ENCODE results near the gene ADD3.

Gene ADD3

DNA sequence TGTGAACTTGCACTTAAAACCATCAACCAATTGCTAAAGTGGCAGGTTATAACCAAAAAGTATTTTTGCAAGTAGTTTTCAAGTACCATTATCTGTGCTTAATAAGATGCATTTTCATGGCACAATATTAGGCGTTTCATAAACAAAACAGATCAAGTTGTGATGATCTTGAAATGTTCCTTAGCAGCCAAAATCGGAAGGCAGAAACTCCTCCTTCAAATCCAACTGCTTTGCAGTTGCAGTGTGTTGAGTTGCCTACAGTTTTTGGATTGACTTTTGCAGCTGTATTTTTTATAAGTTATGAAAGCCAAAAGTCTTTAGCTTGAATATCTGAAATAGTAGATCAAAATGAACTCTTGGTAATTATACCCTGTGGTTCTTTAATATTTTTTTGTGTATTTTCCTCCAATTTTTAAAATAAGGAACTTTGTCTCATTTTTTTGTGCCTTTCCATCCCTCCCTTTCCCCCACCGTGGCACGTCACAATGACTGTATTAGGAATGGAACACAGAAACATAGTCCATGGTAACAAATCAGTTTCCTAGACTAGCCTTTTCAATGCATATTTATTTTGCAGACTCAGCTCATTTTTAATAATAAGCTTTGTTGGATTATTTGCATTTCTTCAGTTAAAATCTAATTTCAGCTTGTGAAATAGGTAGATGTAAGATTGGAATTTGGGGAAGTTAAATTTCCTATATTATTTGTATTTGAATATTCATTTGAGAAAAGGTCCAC, 80.8 kb downstream of the ADD3 start:
- peaks cover 5% of the 10 kb centered on the region for H3K4me1 ChIP-seq (ENCODE audit: control insufficient read depth, insufficient read depth, low read length, poor library complexity, severe bottlenecking)
- no peak overlapping the region for H3K4me3 ChIP-seq (ENCODE audit: extremely low read depth, insufficient read depth, low read length, poor library complexity, severe bottlenecking)
- WGBS, 2 experiments (ENCODE audit: insufficient coverage in 2 of 2) = no CpG with 5 or more reads among the region's 4 CpGs
- peaks cover 9% of the 10 kb centered on the region for H3K36me3 ChIP-seq (ENCODE audit: control insufficient read depth, insufficient read depth, low read length)
- H3K27ac ChIP-seq (ENCODE audit: low read depth, low read length, severe bottlenecking) = no peak overlapping the region
- H3K9me3 ChIP-seq (ENCODE audit: control insufficient read depth, low read length) = no peaks in the 10 kb centered on the region

DNA sequence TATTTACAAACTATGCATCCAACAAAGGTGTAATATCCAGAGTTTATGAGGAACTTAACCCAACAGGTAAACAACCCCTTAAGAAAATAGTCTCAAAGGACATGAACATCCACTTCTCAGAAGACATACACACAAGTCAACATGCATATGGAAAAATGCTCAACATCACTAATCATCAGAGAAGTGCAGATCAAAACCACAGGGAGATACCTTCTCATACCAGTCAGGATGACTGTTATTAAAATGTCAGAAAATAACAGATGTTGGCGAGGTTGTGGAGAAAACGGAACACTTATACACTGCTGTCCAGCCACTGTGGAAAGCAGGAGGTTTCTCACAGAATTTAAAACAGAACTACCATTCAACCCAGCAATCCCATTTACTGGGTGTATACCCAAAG, 84.0 kb downstream of the ADD3 start:
- 80 to 100% methylated on average over 1 of the region's 2 CpGs for WGBS, 2 experiments (ENCODE audit: insufficient coverage in 2 of 2)

DNA sequence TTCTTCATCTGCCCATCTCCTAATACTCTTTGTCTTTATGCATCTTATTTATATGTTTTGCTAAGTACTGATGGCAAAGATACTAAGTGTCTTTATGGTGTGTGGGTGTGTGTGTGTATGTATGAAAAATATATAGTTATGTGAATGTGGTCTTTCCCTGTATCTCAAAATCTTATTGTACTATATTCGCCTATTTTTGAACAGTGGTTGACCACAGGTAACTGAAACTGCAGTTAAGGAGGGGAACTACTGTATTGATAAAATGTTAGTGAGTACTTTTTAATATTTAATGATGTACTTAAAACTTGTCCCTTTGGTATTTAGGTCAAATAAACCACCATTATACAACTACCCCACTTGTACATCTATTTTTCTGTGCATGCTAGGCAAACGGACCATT, 85.9 kb downstream of the ADD3 start:
- Histone ChIP-seq H3K36me3 (ENCODE audit: control insufficient read depth, insufficient read depth, low read length) (peaks cover 4% of the 10 kb centered on the region), H3K27ac (ENCODE audit: low read depth, low read length, severe bottlenecking) (no peak overlapping the region), H3K4me1 (ENCODE audit: control insufficient read depth, insufficient read depth, low read length, poor library complexity, severe bottlenecking) (no peaks in the 10 kb centered on the region), H3K9me3 (ENCODE audit: control insufficient read depth, low read length) (no peaks in the 10 kb centered on the region), H3K4me3 (ENCODE audit: extremely low read depth, insufficient read depth, low read length, poor library complexity, severe bottlenecking) (no peak overlapping the region)
- no CpG with 5 or more reads among the region's 2 CpGs for WGBS, 2 experiments (ENCODE audit: insufficient coverage in 2 of 2)

More for the DNA sequence above, 84.0 kb downstream of the ADD3 start:
- Histone ChIP-seq H3K27ac (ENCODE audit: low read depth, low read length, severe bottlenecking) (no peak overlapping the region), H3K4me1 (ENCODE audit: control insufficient read depth, insufficient read depth, low read length, poor library complexity, severe bottlenecking) (no peaks in the 10 kb centered on the region), H3K36me3 (ENCODE audit: control insufficient read depth, insufficient read depth, low read length) (peaks cover 4% of the 10 kb centered on the region), H3K4me3 (ENCODE audit: extremely low read depth, insufficient read depth, low read length, poor library complexity, severe bottlenecking) (no peak overlapping the region), H3K9me3 (ENCODE audit: control insufficient read depth, low read length) (no peaks in the 10 kb centered on the region)

DNA sequence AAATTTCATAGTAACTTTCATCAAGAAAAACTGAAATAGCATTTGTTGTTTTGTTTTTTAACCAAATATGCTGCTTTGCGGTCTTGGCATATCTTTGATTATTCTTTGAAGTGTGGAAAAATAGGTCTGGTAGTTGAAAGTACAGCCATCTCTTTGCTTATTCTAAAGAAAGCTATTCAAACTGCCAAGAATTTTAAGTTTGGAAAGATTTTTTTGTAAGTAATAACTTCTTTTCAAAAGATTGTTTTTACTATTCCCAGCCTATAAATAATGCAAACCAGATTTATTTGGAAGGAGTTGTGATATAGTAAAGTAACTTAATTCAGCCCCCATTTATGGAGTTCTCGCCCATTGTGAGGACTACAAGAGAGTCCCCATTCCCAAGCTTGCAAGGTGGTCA, 87.0 kb downstream of the ADD3 start:
- Histone ChIP-seq H3K27ac (ENCODE audit: low read depth, low read length, severe bottlenecking) (no peak overlapping the region), H3K4me1 (ENCODE audit: control insufficient read depth, insufficient read depth, low read length, poor library complexity, severe bottlenecking) (no peaks in the 10 kb centered on the region)
- 100% methylated on average over 1 of the region's 2 CpGs; no CpG with 5 or more reads in 1 of the 2 experiments for WGBS, 2 experiments (ENCODE audit: insufficient coverage in 2 of 2)

GRCh38 chr10:110101464-110102144, 93.8 kb downstream of the ADD3 start:
- 100% methylated on average over 1 of the region's 2 CpGs; no CpG with 5 or more reads in 1 of the 2 experiments for WGBS, 2 experiments (ENCODE audit: insufficient coverage in 2 of 2)
- H3K9me3 ChIP-seq (ENCODE audit: control insufficient read depth, low read length) = no peaks in the 10 kb centered on the region

More for the DNA sequence above, 87.0 kb downstream of the ADD3 start:
- Histone ChIP-seq H3K36me3 (ENCODE audit: control insufficient read depth, insufficient read depth, low read length) (peaks cover 4% of the 10 kb centered on the region), H3K4me3 (ENCODE audit: extremely low read depth, insufficient read depth, low read length, poor library complexity, severe bottlenecking) (no peak overlapping the region), H3K9me3 (ENCODE audit: control insufficient read depth, low read length) (no peaks in the 10 kb centered on the region)

GRCh38 chr10:110103921-110104461, 96.2 kb downstream of the ADD3 start:
- Histone ChIP-seq H3K4me1 (ENCODE audit: control insufficient read depth, insufficient read depth, low read length, poor library complexity, severe bottlenecking) (no peaks in the 10 kb centered on the region), H3K36me3 (ENCODE audit: control insufficient read depth, insufficient read depth, low read length) (peaks cover 40% of the 10 kb centered on the region), H3K27ac (ENCODE audit: low read depth, low read length, severe bottlenecking) (no peak overlapping the region), H3K9me3 (ENCODE audit: control insufficient read depth, low read length) (no peaks in the 10 kb centered on the region), H3K4me3 (ENCODE audit: extremely low read depth, insufficient read depth, low read length, poor library complexity, severe bottlenecking) (no peak overlapping the region)

More at GRCh38 chr10:110101464-110102144, 93.8 kb downstream of the ADD3 start:
- Histone ChIP-seq H3K4me1 (ENCODE audit: control insufficient read depth, insufficient read depth, low read length, poor library complexity, severe bottlenecking) (no peaks in the 10 kb centered on the region), H3K36me3 (ENCODE audit: control insufficient read depth, insufficient read depth, low read length) (peaks cover 40% of the 10 kb centered on the region), H3K4me3 (ENCODE audit: extremely low read depth, insufficient read depth, low read length, poor library complexity, severe bottlenecking) (no peak overlapping the region), H3K27ac (ENCODE audit: low read depth, low read length, severe bottlenecking) (no peak overlapping the region)

- no peaks in the 10 kb centered on the region for H3K9me3 ChIP-seq (ENCODE audit: control insufficient read depth, low read length)
- H3K4me1 ChIP-seq (ENCODE audit: control insufficient read depth, insufficient read depth, low read length, poor library complexity, severe bottlenecking) = no peaks in the 10 kb centered on the region
- no peak overlapping the region for H3K4me3 ChIP-seq (ENCODE audit: extremely low read depth, insufficient read depth, low read length, poor library complexity, severe bottlenecking)
- no peak overlapping the region for H3K27ac ChIP-seq (ENCODE audit: low read depth, low read length, severe bottlenecking)
- peaks cover 35% of the 10 kb centered on the region for H3K36me3 ChIP-seq (ENCODE audit: control insufficient read depth, insufficient read depth, low read length)
Observed at GRCh38 chr10:110105873-110106272, 98.1 kb downstream of the ADD3 start.

DNA sequence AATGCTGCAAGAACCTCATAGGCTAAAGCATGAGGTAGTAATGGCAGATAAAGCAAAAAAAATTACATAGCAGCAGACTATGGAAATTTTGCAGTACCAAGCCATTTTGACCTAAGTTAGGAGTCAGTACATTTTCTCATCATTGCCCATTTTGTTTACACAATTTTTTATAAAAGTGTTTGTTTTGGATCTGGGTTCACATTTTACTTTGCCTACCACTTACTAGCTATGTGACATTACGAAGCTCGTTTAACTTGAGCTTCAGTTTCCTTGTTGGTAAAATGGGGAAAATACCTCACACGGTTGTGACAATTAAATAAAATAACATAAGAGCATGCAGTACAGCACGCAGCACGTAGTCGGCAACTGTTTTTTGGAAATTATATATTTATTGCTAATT, 99.6 kb downstream of the ADD3 start:
- Histone ChIP-seq H3K4me3 (ENCODE audit: extremely low read depth, insufficient read depth, low read length, poor library complexity, severe bottlenecking) (no peak overlapping the region), H3K9me3 (ENCODE audit: control insufficient read depth, low read length) (no peaks in the 10 kb centered on the region), H3K36me3 (ENCODE audit: control insufficient read depth, insufficient read depth, low read length) (peaks cover 31% of the 10 kb centered on the region), H3K4me1 (ENCODE audit: control insufficient read depth, insufficient read depth, low read length, poor library complexity, severe bottlenecking) (no peaks in the 10 kb centered on the region), H3K27ac (ENCODE audit: low read depth, low read length, severe bottlenecking) (no peak overlapping the region)
- no CpG with 5 or more reads among the region's 6 CpGs for WGBS, 2 experiments (ENCODE audit: insufficient coverage in 2 of 2)

- Histone ChIP-seq H3K4me1 (ENCODE audit: control insufficient read depth, insufficient read depth, low read length, poor library complexity, severe bottlenecking) (no peaks in the 10 kb centered on the region), H3K9me3 (ENCODE audit: control insufficient read depth, low read length) (no peaks in the 10 kb centered on the region), H3K4me3 (ENCODE audit: extremely low read depth, insufficient read depth, low read length, poor library complexity, severe bottlenecking) (no peak overlapping the region)
Observed at GRCh38 chr10:110107887-110108286, 100.1 kb downstream of the ADD3 start.

DNA sequence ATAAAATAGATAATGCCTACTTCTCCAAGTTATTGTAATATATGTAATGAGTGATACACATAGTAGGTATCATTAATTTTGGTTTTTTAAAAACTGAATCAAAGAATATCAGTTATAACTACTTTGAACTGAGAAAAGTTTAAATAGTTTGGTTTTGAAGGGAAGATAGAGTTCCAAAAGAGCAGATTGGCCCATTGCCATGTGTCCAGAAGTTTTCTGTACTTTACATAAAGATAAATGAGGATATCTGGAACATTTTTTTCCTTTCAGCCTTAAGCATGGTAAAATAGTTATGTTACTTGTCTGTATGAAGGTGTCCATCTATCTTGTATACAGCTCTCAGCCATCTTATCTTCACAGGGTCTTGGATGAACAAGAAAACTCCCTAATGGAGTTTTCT, 101.7 kb downstream of the ADD3 start:
- Histone ChIP-seq H3K4me3 (ENCODE audit: extremely low read depth, insufficient read depth, low read length, poor library complexity, severe bottlenecking) (no peak overlapping the region), H3K4me1 (ENCODE audit: control insufficient read depth, insufficient read depth, low read length, poor library complexity, severe bottlenecking) (no peaks in the 10 kb centered on the region), H3K36me3 (ENCODE audit: control insufficient read depth, insufficient read depth, low read length) (peaks cover 38% of the 10 kb centered on the region), H3K9me3 (ENCODE audit: control insufficient read depth, low read length) (no peaks in the 10 kb centered on the region), H3K27ac (ENCODE audit: low read depth, low read length, severe bottlenecking) (no peak overlapping the region)

More at GRCh38 chr10:110107887-110108286, 100.1 kb downstream of the ADD3 start:
- H3K27ac ChIP-seq (ENCODE audit: low read depth, low read length, severe bottlenecking) = no peak overlapping the region
- H3K36me3 ChIP-seq (ENCODE audit: control insufficient read depth, insufficient read depth, low read length) = peaks cover 34% of the 10 kb centered on the region

DNA sequence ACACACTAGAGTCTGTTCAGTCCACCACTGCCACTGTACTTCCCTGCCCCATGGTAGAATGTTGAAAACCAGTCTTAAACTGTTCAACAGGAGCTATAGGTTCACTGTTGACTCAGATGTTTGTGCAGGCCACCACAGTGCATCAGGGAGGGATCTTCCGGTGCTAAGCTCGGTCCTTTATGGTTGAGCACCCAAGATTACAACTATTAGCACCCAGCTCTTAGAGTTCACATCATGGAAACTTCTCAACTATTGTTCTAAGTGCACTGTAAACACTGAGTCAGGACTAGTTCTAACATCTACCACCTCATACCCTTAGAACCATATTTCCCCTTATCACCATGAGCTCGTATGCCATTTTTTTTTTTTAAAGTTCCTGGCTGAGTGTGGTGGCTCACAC, 102.6 kb downstream of the ADD3 start:
- WGBS, 2 experiments (ENCODE audit: insufficient coverage in 2 of 2) = 93 to 96% methylated on average over 2 to 3 of the region's 3 CpGs
- no peaks in the 10 kb centered on the region for H3K4me1 ChIP-seq (ENCODE audit: control insufficient read depth, insufficient read depth, low read length, poor library complexity, severe bottlenecking)
- H3K36me3 ChIP-seq (ENCODE audit: control insufficient read depth, insufficient read depth, low read length) = peaks cover 46% of the 10 kb centered on the region
- no peak overlapping the region for H3K27ac ChIP-seq (ENCODE audit: low read depth, low read length, severe bottlenecking)
- no peaks in the 10 kb centered on the region for H3K9me3 ChIP-seq (ENCODE audit: control insufficient read depth, low read length)
- H3K4me3 ChIP-seq (ENCODE audit: extremely low read depth, insufficient read depth, low read length, poor library complexity, severe bottlenecking) = no peak overlapping the region

All from mesodermal cell (in vitro differentiated cells).